HG03175 (cell line): ENCODE data around the gene RASSF6.
"Not testable (repeated sequence)": the region's sequence is repeated elsewhere in the genome, so short reads cannot be mapped to it uniquely, and the experiment has no call there.

Source experiments
- ATAC-seq: cut with Tn5 transposase; IDR thresholded peaks from one replicate; pipeline ENCODE4 v1.9.1; 2021; ENCODE audit warnings: mild to moderate bottlenecking, moderate library complexity; ENCODE audit not compliant: unreplicated experiment

Gene RASSF6

DNA sequence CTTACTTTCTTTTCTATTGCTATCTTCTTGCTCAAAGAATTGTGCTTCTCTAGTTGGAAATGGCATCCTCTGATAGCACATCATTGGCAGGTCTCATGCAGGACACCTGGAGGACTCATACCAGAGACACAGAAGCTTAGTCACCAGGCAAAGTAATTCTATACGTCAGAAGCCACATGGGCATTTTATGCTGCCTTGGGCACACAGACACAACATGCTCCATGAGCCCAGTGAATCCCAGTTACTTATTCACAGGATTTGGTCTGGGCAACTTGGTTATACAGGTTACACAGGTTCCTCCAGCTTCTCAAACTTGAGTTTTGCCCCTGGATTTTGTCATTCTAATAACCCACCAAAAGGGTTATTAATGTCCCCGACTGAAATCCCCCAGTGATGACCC, 7.1 kb downstream of the RASSF6 start:
- no peak for ATAC-seq

DNA sequence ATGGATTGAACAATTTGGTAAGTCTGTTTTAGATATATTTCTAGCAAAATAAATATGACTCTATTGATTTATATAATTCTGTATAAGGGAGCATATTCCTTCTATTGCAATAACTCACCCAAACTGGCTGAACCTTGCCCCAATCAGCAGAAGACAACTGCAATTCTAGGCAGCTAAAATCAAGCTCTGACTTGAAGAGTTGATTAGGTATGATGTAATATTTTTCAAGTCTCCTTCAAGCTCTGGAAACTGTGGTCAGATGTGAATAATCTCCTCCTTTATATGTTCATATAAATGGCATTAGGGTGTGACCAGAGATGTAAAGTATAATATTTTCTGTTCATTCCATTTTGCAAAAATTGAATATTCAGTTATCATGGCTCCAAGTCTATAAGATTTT, 8.2 kb downstream of the RASSF6 start:
- ATAC-seq = no peak

DNA sequence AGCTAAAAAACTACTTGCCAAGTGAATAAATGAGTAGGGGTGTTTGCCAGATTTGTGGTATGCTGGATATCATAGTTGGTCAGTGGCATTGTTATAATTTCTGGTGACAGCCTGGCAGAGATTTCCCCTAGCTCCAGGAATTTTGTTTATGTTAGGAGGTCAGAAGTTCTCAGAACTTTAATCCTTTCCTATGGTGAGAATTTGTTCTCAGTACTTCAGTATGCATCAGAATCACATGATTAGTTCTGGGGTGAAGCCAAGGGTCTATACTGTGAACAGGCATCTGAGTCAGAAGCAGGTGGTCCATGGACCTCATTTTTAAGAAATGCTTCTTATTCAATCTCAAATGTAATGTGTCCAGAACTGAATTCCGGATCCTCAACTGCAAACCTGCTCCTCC, 10.5 kb downstream of the RASSF6 start:
- ATAC-seq = no peak

DNA sequence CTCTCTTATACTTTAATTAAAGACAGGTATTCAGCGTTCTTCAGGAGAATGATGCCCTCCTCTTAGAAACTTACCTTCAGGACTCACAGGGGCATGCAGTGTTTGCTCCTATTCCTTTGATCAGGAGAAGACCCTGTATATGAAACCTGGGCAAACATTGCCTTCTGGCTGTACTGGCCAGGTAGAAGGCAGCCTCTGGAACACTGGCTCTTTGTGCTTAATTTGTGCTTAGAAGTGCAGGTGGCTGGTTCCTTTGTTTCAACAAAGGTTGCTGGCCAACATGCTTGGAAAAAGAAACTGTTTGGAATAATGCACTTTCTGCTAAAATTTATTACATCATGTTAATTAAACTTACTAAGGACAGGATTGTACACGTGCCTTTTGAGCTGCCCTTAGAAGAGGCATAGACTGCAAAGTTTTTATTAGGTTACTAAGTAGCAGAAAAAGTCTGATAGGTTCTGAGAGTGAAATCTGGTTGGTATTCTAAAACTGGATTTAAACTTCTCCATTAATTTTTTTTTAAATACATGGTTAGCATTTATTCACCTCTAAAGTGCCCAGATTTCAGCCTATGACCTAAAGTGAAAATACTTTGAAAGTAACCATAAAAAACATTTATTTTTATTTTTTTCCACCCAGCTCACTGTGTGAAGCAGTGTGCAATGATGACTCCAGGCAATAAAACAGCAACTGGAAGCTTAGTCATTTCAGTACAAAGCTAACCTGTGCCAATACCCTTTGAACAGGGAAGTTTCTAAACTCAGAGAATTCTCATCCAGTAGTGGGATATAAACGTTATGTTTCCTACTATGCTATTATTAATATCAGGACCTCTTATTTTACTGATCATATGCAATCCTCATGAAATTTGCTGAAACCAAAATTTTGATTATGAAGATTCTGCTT, 11.3 kb downstream of the RASSF6 start:
- peak; percentile 29 for ATAC-seq

DNA sequence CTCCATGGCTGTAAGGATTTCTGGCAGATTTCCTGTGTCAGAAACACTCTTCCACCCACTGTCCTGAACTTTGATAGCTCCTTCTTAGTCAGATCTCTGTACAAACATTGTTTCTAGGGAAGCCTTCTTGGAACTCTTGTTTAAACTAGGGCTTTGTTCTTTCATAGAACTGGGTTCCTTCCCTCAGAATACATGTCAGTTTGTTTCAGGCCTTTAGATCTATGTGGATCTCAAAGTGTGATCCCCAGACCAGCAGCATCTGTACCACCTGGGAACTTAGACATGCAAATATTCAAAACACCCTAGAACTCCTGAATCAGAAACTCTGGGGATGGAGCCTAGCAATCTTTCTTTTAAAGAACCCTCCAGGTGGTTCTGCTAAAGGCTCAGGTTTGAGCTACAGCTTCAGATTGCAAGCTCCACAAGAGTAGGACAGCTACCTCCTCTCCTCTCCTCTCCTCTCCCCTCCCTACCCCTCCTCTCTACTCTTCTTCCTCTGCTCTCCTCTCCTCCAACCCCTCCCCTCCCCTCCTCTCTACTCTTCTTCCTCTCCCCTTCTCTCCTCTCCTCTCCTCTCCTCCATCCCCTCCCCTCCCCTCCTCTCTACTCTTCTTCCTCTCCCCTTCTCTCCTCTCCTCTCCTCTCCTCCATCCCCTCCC, 12.7 kb downstream of the RASSF6 start:
- no peak for ATAC-seq

DNA sequence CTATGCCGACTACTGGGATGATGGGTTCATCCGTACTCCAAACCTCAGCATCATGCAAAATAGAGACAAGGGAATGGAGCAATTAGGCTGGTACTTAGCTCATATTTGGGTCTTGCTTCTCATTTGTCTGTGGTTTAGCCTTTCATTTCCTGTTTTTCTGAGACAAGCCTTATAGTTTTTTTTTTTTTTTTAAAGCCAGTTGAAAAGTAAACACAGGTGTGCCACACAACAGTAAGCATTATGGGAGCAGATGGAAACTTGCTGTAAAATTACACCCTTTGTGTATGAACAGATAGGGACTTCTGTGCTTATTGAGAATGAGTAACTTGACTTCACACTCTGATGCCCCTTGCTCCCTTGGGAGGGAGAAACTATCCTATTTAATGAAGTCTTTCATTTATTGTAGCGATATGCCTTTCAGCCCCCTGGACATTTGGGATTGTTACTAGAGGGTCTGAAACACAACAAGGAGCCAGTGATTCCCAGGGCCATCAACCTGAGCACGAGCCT, 13.7 kb downstream of the RASSF6 start:
- peak; percentile 73 for ATAC-seq

DNA sequence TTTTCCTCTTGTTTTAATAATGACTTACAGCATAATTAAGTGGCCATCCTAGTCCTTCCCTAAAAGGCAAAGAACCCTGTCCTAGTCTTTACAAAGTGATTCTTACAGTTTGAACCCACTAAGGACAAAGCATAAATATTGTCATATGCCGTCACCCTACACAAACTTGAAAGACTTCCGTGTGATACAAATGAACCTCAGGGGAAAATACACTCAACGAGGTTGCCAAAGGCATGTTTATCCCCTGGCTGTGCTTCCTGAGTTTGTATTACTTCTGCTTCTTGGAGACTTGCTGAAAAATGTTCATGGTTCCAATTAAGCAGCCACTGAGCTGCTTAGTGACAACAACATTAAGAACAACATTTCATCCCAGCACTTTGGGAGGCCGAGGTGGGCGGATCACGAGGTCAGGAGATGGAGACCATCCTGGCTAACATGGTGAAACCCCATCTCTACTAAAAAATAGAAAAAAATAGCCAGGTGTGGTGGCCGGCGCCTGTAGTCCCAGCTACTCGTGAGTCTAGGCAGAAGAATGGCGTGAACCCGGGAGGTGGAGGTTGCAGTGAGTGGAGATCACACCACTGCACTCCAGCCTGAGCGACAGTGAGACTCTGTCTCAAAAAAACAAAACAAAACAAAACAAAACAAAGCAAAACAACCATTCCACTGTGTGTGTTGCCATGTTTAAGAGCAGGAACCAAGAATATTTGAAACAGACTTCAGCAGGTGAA, 16.2 kb downstream of the RASSF6 start:
- no peak for ATAC-seq

DNA sequence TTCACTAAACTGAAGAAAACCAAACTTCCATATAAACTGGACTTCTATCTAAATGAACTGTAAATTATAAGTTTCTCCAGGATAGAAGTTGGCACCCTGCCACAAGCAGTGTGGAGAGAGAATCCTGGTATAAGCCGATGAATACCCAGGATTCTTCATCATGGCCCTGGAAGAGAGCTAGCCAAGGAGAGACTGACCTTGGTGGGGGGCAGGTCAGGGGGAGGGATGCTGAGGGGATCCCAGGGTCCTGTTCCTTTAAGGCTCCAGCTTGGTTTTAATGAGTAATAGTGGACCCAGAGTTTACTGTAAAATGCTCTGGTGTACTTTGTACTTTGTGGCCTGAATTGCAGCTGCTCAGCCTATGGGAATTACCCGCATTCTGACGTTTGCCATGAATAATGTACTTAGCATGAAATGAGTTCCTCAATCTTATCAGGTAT, 16.9 kb downstream of the RASSF6 start:
- ATAC-seq = peak; percentile 46

DNA sequence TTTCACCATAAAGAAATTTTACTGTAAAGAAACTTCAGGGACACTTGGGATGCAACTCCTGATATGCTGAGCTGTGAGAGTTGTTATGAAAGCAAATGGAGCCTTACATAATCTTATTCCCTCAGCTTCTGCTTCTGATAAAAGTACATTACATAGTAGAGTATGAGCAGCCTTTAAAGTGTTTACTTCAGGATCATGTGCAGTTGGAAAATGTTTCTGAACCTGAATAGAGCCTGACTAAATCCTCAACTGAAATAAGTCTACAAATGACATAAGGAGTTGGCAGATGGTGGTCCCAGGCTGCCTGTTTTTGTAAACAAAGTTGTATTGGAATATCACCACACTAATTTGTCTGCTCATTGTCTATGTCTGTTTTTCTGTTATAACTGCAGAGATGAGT, 19.3 kb downstream of the RASSF6 start:
- ATAC-seq = no peak

DNA sequence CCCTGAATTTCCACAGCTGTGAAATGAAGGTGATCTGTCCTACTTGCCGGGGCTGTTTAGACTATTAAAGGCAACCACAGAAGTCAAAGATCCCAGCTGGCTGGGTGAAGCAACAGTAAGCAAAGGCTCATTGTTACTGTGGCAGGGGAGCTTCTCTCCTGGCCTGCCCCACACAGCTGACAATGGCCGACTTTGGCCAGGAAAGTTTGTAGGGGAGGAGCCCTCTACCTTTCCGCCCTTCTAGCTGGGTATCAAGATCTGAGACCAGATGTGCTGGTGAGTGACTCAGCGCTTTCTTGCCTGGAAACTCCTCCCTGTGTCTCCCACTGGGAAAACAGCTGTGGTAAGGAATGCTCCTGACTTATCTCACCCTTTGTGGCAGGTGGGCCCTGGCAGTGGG, 21.1 kb downstream of the RASSF6 start:
- ATAC-seq = no peak

DNA sequence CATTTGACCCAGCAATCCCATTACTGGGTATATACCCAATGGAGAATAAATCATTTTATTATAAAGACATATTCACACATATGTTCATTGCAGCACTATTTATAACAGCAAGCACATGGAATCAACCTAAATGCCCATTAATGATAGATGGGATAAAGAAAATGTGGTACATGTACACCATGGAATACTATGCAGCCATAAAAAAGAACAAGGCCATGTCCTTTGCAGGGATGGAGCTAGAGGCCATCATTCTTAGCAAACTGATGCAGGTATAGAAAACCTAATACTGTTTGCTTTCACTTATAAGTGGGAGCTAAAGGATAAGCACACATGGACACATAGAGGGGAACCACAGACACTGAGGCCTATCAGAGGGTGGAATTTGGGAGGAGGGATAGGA, 22.6 kb downstream of the RASSF6 start:
- ATAC-seq = no peak

DNA sequence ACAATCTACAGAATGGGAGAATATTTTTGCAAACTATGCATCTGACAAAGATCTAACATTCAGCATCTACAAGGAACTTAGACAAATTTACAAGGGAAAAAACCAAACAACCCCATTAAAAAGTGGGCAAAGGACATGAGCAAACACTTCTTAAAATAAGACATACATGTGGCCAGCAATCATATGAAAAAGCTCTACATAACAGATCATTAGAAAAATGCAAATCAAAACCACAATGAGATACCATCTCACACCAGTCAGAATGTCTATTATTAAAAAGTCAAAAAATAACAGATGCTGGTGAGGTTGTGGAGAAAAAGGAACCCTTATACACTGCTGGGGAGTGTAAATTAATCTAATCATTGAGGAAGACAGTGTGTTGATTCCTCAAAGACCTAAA, 23.1 kb downstream of the RASSF6 start:
- ATAC-seq = not testable (repeated sequence)

DNA sequence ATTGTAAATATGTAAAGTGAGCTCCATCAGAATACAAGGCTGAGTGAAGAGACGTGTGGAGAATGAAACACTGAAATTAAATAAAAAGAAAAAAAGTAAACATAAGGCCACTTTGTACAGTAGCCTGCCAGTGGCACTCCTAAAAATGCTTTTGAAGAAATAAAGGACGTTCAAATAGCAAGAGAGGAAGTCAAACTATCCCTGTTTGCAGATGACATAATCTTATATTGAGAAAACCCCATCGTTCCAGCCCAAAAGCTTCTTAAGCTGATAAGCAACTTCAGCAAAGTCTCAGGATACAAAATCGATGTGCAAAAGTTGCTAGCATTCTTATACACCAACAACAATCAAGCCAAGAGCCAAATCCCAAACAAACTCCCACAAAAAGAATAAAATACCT, 24.2 kb downstream of the RASSF6 start:
- no peak for ATAC-seq

DNA sequence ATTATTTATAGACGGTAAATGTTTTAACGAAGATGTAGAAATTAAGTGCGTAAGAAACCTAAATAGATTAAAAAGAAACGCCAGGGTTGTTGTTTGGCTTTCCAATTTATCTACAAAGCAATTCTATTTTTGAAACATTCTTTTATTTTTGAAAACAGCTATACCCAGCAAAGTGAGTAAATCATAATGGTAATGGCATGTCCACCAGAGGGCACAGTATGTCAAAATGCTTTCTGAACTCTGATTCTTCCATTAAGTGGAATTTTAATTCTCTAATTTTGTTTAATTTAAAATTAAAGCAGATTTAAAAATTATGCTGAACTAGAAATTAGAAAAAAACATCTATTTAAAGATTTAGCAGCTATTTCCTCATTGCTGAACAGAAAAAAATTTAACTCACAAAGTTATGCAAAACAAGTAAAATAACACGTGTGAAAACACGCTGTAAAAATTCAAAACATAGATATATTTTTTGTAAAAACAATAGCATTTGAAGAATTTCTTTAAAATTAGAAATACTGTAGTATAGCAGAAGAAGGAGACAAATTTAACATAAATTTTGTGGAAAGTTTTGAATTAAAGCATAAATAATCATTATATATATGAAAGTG, 26.5 kb downstream of the RASSF6 start:
- no peak for ATAC-seq

DNA sequence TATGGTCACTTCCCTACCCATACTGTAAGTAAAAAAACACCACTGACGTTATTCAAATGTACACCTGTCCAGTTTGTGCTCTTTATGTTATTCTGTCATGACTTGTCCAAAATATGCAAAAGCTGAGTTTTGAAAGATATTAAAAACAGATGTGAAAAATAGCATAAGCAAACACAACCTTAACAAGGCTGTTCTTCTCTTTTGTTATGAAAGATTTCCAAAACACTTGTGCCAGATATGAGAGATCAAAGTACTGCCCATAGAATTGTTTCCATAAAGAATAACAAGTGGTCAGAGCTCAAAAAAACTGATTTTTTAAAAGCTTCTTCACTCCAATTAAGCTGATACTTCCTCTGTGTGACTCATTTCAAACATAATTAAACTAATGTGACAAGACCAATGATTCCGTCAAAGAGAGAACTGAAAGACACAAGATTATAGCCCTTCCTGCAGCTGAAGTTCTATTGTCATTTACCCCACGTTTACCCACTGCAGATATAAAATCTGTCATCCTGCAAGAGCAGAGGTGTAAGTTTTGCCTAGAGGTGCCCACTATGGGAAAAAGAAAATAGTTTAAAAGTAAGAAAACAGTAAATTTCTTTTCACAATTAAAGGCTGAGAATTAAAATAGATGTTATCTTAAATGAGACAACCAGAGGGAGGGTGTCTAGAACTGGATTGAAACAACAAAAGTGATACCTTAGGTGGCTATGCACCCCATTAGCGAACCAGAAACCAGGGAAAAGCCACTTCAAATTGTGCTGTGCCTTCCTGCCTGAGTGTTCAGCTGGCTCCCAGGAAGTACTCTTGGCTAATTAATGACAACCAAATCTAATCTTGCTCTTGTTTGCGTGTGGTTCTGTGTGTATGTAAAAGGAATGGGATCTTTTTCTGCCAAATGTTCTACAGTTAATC, 30.1 kb downstream of the RASSF6 start:
- ATAC-seq = peak; percentile 94

DNA sequence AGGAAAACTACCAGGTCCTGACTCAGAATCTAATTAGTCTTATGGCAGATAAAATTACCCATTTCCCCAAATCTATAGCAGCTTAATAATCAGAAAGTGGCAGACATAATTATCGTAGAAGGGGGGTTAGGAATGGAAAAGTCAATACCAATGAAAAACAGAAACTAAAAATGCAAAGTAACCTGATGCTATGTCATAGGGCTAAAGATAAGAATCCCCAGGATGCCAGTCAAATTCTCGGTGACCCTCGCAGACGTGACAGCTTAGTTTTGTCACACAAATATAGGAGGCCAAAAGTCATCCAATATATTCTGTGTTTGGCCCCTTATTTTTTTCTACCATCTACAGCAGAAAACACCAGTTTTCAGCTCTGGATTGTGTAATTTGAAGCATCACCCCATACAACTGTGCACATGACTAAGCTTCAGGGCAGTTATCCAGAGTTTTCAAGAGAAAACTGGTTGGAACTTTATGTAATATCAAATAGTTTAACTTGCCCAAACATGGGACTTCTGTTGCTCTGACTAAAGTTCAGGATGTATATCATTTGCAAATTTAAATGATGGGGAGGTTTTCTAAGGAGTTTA, 30.9 kb downstream of the RASSF6 start:
- peak; percentile 31 for ATAC-seq

DNA sequence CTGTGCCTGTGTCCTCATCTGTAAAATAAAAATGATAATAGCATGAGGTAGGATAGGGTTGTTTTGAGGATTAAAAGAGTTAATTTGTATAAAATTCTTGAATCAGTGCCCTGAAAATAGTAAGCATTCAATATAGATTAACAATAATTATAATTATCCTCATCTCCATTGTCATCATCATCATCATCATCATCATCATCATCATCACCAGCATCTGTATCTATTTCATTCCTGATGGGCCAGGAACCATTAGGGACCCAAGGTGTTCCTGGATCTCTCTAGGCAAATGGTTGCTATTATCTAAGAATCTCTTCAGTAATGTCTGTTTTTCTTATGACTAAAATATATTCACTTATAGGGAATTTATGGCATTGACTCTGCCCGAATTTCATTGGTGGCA, 31.6 kb downstream of the RASSF6 start:
- ATAC-seq = no peak

DNA sequence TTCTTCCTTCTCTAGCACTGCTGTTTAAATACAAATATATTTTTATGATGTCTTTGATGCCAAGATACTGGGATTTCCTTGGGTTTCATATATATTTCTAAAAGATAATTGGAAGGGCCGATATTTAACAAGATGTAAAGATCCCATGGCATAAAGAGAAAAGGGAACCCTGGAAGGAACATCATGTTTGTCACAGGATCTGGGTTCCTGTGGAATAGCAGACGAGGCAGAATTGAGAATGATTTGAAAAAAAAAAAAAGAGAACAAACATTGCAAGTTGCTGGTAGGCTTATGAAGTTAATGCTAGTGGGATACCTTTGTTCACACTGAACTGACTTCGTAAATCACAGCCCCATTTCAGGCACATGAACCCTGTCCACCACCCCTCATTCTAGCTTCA, 33.6 kb downstream of the RASSF6 start:
- no peak for ATAC-seq

DNA sequence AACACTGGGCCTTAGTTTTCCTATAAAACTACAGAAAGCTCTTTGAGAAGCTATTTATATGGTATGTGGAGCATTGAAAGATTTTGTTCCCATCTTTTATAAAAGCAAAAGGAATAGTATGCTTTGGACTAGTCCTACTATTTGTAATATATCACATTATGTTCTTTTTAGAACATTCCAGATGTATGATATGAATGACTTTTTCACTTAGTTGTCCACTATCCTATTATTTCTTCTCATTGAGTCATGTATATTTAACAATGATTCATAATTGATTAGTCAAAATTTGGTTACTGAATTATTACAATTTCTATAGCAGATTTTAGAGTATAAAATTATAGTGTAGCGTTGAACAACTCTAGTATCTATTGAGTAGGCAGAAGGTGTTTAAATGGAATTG, 34.2 kb downstream of the RASSF6 start:
- no peak for ATAC-seq

DNA sequence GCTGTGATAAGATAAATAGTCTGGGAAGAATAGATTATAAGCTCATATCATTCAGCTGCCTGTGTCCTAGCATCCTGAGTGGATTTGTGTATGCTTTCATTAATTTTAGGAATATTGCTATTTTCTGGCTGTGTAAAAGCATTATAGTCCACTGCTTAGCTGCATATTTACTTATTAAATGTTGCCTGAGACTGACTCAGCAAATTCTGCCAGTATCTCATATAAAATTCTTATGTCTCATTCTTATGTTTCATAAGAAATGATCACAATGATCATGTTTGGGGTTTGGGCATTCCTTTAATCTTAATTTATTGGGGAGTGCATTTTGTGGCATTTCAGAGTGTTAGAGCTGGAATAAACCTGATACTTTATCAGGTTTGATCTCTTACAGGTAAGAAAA, 34.9 kb downstream of the RASSF6 start:
- ATAC-seq = no peak
